GM19099 (cell line): Measurements from ENCODE around the gene FAM151B.

Experiments
- POLR2A ChIP-seq: IDR thresholded peaks from 3 replicates; pipeline ENCODE4 v1.6.1; 2011; ENCODE audit warnings: low read depth; ENCODE audit not compliant: insufficient read length; ENCODE audit errors: extremely low read depth

Gene FAM151B, protein sequence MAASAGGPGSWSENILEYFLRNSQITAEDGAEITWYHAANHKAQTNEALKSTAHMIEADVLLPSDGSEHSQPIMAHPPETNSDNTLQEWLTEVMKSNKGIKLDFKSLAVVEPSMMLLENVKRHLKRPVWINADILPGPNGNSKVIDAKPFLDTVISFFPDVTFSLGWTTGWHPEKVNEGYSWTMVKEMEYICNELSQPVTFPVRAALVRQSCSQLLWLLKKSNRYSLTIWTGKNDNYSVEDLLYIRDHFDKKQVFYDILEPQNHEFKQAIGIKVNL

DNA sequence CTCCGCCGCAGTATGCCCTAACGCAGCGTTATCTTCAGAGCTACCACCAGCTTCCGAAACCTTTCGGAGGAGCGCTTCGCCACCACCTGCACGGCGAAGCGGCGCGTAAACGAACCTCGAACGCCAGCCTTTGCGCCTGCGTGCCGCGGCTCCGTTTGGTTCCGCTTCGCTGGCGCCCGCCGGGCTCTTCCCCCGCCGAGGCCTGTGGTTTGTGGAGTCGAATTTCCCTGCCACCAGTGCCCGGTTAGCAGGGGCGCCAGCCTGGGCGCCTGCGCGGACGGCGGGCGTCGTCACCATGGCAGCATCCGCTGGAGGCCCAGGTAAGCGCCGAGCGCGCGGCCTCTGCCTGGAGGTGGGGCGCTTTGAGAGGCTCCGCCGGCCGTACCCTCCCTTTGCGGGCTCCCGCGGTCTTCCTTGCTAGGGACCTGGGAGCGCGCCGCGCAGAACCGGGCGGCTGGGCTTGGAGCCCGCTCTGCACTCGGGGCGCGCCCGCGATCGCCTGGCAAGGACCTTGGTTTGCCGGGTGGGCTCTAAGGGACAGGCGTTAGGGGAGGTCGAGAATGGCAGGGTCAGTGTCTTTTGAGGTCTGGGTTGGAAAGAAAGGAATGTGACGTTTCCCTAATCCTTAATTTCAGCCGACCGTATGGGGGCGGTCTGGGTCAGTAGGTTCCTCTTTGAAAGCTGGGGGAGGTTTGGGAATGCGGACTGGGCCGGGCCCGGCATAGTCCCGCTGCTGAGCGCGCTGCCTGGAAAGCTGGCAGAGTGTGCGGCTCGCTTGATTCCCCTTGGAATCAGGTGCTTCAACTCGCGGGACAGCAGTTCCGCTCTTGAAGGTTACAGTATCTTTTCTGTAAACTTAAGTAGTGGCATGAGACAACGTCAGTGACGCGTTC, at the start of gene FAM151B:
TSS of gene FAM151B (plus strand) at position 272 of the 893 bp plus-strand sequence. CDS start at position 296, 24 bp downstream.
- no peak for TF ChIP-seq POLR2A

DNA sequence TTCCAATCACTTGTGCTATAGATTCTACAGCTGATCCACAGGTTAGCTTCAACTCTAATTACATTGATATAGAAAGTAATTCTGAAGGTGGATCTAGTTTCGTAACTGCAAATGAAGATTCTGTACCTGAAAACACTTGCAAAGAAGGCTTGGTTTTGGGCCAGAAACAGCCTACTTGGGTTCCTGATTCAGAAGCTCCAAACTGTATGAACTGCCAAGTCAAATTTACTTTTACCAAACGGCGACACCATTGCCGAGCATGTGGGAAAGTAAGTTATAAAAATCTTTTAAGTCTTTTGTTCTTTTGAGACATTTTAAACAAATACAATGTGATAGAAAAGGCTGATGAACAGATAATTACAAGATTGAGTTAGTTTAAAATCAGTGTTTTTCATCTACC, 49.2 kb upstream of the FAM151B start:
- TF ChIP-seq POLR2A = no peak

DNA sequence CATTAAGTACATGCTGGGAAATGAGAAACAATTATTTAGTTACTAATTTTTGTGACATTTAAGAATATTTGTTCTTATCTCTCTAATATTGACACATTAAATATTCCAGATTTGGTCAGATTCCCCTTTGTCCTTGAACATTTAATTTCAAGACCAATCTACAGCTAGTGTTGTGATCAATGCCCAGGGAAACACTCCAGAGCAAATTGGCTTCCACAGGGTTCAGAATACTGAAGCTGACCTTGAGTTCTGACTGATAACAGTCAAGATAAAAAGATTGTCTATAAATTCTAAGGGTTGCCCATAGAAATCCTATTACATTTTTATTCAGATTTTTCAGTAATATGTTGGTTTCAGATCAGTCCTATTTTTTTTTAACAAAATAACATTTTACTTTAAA, 48.7 kb upstream of the FAM151B start:
- TF ChIP-seq POLR2A = no peak

DNA sequence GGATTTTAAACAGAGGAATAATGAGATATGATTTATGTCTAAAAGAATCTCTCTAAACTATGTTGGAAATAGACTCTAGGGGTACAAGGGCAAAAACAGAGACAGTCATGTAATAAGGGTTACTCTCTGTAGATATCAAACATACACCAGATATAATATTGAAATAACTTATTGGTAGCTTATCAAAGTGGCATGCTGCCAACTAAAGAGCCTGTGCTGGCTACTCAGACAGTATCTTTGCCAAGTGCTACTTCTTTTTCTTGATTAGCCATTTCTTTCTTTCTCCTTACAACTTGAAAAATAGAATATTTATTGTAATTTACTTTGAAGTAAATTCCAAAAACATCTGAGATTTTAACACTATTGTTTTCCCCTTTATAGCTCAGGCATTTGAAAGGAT, 45.2 kb upstream of the FAM151B start:
- no peak for TF ChIP-seq POLR2A

DNA sequence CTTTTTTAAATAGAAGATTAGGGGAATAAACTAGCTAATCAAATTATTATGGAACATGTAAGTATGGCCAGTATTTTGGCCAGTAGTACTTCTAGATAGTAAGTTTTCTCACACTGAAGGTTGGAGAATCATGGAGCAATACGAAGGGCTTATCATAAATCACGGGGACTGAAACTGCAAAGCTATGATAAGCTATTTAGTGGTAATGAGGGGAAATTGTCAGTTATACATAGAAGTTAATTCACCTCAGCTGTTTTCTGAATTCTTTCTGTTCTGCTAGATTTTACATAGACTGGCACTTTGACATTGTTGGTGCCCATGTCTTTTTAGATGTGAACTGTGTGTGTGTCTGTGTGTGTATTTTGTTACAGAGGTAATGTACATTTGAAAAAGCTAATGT, 34.5 kb upstream of the FAM151B start:
- TF ChIP-seq POLR2A = no peak

DNA sequence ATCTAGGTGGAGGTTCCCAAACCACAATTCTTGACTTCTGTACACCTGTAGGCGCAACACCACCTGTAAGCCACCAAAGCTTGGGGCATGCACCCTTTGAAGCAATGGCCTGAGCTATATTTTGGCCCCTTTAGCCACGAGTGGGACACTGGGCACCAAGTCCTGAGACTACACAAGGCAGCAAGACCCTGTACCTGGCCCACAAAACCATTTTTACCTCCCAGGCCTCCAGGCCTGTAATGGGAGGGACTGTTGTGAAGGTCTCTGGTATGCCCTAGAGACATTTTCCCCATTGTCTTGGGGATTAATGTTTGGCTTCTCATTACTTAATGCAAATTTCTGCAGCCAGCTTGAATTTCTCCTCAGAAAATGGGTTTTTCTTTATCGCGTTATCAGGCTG, 24.6 kb upstream of the FAM151B start:
- no peak for TF ChIP-seq POLR2A

DNA sequence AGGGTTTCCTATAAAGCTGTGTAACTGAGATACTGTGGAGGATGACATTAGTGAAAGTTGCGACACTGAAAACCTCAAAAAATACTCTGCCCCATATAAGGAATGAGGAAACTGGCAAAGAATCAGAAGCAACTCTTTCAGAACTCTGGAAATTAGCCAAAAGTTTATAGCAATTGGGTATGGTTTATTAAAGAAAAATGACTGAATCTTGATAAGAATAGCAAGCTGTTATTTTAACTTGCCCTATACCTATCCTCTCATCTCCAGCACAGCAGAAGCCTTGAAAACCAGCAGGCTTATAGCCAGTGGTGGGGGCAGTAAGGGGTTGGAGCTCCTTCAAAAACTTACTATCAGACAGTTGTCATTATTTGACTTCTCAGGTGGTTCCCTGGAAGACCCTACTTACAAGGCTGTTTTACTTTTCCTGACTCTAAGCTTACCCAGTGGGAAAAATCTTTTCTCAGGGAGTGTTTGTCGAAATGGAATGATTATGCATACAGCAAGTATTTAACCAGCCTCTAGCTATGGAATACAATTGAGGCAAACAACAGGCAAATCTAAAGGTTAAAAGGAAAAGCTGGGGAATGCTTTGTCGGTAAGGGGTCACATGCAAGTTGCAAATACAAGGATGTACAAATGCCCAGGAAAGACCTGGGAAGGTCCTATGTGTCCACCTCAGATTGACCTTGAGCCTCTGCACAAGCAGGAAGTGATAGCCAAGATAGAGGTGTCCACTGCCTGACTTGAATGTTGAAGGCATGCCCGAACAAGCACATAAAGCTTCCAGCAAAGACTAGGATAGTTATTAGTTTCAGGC, 21.0 kb upstream of the FAM151B start:
- no peak for TF ChIP-seq POLR2A

DNA sequence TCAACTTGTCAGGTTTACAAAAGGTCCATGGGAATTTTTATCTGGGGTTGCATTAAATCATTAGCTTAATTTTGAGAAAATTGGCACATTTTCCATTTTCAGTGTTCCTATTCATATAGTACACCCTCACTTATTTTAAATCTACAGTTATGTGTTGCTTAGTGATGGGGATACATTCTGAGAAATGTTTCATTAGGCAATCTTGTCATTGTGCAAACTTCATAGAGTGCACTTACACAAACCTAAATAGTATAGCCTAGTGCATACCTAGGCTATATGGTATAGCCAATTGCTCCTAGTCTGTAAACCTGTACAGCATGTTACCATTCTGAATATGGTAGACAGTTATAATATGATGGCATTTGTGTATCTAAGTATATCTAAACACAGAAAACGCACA, 19.8 kb upstream of the FAM151B start:
- TF ChIP-seq POLR2A = no peak

DNA sequence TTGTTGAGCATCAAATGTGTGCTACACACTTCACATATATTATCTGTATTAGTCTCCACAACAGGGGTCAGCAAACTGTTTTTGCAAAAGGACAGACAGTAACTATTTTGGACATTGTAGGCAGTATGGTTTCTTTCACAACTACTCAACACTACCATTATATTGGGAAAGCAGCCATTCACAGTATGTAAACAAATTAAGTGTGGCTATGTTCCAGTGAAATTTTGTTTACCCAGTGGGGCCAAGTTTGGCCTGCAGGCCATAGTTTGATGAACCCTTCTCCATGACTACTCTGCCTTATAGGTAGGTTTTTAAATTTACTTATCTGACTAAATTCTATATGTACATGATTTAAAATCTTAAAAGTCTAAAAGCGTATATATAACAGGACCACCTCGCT, 13.0 kb upstream of the FAM151B start:
- no peak for TF ChIP-seq POLR2A

DNA sequence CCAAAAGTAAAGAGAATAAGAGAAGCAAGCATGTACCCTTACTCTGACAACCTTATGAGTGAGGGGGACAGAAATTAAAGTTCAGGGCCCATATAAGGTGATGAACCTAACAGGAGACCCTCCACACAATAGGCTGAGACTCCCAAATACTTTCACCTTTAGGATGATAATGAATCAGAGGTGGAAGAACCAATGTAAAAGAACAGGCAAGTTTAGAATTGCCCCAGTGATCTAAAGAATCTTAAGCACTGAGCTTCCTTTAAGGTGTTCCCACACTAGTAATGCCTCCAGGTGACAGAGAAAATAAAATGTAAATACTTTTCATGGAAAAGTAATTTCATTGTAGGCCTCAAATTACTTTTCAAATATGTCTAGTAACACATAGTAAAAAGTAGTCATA, 8.2 kb upstream of the FAM151B start:
- no peak for TF ChIP-seq POLR2A

DNA sequence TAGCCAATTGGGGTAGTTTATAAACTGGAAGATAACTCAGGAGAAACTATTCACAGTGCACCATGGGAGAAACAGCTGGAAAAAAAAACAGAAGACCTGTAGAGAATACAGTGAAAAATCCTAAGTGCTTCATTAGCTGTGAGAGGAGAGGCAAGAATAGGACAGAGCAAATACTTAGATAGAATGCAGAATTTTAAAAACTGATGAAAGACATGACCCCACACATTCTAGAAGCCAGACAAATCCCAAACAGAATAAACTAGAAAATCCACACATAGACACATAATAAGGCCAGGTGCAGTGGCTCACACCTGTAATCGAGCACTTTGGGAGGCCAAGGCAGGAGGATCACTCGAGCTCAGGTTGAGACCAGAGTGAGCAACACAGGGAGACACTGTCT, 7.5 kb upstream of the FAM151B start:
- TF ChIP-seq POLR2A = no peak

DNA sequence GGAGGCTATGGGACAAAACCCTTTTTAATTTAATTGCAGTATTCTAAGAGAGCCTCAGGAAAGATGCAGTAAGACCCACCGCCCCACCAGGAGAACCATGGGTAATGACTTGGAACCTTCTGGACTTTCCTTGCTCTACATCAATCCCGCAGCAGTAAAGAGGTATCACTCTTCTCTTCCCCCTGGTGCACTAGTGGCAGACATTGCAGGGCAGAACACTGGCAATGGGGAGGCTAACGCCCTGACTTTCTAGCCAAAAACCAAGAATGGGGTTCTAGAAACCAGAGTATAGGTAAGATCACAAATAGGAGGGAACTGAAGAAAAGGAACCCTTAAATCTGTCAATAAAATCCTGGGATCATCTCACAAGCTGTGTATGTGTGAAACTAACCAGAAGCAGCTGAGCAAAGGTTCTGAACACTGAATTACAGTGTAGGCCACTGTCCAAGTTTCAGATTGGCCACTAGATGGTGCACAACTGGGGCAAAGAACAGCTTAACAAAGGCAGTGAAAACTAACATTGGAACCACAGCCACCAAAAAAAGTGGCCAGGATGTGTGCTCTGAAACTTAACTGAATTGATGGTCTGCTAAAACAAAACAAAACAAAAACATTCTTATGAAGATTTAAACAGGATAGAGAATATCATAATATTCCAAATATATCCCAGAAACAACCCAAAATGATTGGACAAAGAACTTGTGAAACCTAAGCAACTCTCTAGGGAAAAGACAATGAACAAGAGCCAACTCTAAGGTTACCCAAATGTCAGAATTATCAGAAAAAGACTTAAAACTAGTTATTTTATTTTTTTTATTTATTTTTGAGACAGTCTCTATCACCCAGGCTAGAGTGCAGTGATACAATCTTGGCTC, 6.6 kb upstream of the FAM151B start:
- no peak for TF ChIP-seq POLR2A

DNA sequence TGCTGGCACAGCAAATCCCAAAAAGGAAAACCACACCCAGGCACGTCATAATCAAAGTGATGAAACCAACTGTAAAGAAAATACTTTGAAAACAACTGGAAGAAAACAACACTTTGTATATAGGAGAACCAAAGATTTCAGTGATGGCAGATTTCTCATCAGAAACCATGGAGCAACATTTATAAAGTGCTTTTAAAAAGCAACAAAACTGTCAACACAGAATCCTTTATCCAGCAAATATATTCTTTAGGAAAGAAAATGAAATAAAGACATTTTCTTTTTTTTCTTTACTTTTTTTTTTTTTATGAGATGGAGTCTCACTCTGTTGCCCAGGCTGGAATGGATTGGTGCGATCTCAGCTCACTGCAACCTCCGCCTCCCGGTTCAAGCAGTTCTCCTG, 5.3 kb upstream of the FAM151B start:
- no peak for TF ChIP-seq POLR2A

DNA sequence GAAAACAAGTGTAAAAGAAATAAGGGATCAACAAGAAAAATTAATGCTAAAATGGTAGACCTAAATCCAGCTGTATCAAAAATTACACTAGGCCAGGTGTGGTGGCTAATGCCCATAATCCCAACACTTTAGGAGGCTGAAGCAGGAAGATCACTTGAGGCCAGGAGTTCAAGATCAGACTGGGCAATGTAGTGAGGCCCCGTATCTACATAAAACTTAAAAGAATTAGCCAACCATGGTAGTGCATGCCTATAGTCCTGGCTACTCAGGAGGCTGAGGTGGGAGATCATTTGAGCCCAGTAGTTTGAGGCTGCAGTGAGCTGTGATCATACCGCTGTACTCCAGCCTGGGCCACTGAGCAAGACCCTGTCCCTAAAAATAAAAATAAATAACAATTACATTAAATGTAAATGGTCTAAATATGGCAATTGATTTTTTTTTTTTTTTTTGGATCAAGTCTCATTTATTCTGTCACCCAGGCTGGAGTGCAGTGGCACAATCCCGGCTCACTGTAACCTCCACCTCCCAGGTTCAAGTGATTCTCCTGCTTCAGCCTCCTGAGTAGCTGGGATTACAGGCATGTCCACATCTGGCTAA, 4.2 kb upstream of the FAM151B start:
- TF ChIP-seq POLR2A = no peak
